HEK293 (cell line): Measurements from ENCODE around the gene CARD11.

Source experiments
- GLIS1 ChIP-seq: fragments of 450-650 bp; formaldehyde crosslinking; IDR thresholded peaks from 2 replicates; pipeline ENCODE4 v1.5.1; 2016; ENCODE audit warnings: missing biosample characterization, missing genetic modification characterization
- KLF10 ChIP-seq: fragments of 450-650 bp; IDR thresholded peaks from 2 replicates; pipeline ENCODE4 v1.5.1; 2018; ENCODE audit warnings: missing biosample characterization, mild to moderate bottlenecking, missing genetic modification characterization
- KLF9 ChIP-seq: fragments of 450-650 bp; formaldehyde crosslinking; IDR thresholded peaks from 2 replicates; pipeline ENCODE4 v1.5.1; 2016; ENCODE audit warnings: missing biosample characterization, missing genetic modification characterization, low read depth
- SCRT2 ChIP-seq: fragments of 450-650 bp; formaldehyde crosslinking; IDR thresholded peaks from 2 replicates; pipeline ENCODE4 v1.5.1; 2016; ENCODE audit warnings: missing biosample characterization, missing genetic modification characterization
- ZEB2 ChIP-seq: fragments of 450-650 bp; formaldehyde crosslinking; IDR thresholded peaks from 2 replicates; pipeline ENCODE4 v1.5.1; 2016; ENCODE audit warnings: missing biosample characterization, missing genetic modification characterization
- ZNF138 ChIP-seq: fragments of 450-650 bp; formaldehyde crosslinking; IDR thresholded peaks from 2 replicates; pipeline ENCODE4 v1.5.1; 2016; ENCODE audit warnings: missing biosample characterization, missing genetic modification characterization, borderline replicate concordance
- ZNF292 ChIP-seq: fragments of 450-650 bp; formaldehyde crosslinking; IDR thresholded peaks from 2 replicates; pipeline ENCODE4 v1.5.1; 2016; ENCODE audit warnings: low read depth, missing biosample characterization, missing genetic modification characterization, borderline replicate concordance
- ZXDB ChIP-seq: fragments of 450-650 bp; formaldehyde crosslinking; IDR thresholded peaks from 2 replicates; pipeline ENCODE4 v1.5.1; 2016; ENCODE audit warnings: missing biosample characterization, missing genetic modification characterization
- TF ChIP-seq, protein P1 (sequence below): fragments of 450-650 bp; formaldehyde crosslinking; IDR thresholded peaks from 2 replicates; pipeline ENCODE4 v1.5.1; 2016; ENCODE audit warnings: missing biosample characterization, missing genetic modification characterization
- TF ChIP-seq, protein P2 (sequence below): fragments of 450-650 bp; formaldehyde crosslinking; IDR thresholded peaks from 2 replicates; pipeline ENCODE4 v1.5.1; 2016; ENCODE audit warnings: missing biosample characterization, missing genetic modification characterization
- TF ChIP-seq, protein P3 (sequence below): fragments of 450-650 bp; formaldehyde crosslinking; IDR thresholded peaks from 2 replicates; pipeline ENCODE4 v1.5.1; 2016; ENCODE audit warnings: missing biosample characterization, missing genetic modification characterization, low read depth
- TF ChIP-seq, protein P4 (sequence below): fragments of 450-650 bp; formaldehyde crosslinking; conservative IDR thresholded peaks from 2 replicates; pipeline ENCODE4 v1.5.1; 2016; ENCODE audit warnings: low read depth, missing biosample characterization, missing genetic modification characterization
- TF ChIP-seq, protein P5 (sequence below): fragments of 450-650 bp; formaldehyde crosslinking; IDR thresholded peaks from 2 replicates; pipeline ENCODE4 v1.5.1; 2016; ENCODE audit warnings: missing biosample characterization, missing genetic modification characterization

DNA sequence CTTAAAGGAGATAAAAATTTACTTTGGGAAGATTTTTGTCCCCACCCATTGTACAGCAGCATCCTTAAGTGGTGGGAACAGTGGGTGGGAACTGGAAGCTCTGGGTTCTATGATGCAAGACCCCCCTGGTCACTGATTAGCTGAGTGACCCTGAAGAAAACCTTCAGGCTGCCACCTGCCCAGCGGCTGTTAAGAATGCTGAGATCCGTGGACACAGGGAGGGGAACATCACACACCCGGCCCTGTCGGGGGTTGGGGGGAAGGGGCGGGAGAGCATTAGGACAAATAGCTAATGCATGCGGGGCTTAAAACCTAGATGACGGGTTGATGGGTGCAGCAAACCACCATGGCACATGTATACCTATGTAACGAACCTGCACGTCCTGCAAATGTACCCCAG is 14.5 kb downstream of the CARD11 start:
- TF ChIP-seq ZXDB (no peak), ZEB2 (tag by site-specific recombination) (no peak), GLIS1 (tag by site-specific recombination) (no peak), ZNF138 (tag by site-specific recombination) (no peak), ZNF292 (tag by site-specific recombination) (no peak), SCRT2 (tag by site-specific recombination) (no peak), KLF9 (no peak), KLF10 (tag by site-specific recombination) (no peak)
- TF ChIP-seq, protein P1, sequence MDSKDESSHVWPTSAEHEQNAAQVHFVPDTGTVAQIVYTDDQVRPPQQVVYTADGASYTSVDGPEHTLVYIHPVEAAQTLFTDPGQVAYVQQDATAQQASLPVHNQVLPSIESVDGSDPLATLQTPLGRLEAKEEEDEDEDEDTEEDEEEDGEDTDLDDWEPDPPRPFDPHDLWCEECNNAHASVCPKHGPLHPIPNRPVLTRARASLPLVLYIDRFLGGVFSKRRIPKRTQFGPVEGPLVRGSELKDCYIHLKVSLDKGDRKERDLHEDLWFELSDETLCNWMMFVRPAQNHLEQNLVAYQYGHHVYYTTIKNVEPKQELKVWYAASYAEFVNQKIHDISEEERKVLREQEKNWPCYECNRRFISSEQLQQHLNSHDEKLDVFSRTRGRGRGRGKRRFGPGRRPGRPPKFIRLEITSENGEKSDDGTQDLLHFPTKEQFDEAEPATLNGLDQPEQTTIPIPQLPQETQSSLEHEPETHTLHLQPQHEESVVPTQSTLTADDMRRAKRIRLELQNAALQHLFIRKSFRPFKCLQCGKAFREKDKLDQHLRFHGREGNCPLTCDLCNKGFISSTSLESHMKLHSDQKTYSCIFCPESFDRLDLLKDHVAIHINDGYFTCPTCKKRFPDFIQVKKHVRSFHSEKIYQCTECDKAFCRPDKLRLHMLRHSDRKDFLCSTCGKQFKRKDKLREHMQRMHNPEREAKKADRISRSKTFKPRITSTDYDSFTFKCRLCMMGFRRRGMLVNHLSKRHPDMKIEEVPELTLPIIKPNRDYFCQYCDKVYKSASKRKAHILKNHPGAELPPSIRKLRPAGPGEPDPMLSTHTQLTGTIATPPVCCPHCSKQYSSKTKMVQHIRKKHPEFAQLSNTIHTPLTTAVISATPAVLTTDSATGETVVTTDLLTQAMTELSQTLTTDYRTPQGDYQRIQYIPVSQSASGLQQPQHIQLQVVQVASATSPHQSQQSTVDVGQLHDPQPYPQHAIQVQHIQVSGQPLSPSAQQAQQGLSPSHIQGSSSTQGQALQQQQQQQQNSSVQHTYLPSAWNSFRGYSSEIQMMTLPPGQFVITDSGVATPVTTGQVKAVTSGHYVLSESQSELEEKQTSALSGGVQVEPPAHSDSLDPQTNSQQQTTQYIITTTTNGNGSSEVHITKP (tag by site-specific recombination) = no peak
- TF ChIP-seq, protein P2, sequence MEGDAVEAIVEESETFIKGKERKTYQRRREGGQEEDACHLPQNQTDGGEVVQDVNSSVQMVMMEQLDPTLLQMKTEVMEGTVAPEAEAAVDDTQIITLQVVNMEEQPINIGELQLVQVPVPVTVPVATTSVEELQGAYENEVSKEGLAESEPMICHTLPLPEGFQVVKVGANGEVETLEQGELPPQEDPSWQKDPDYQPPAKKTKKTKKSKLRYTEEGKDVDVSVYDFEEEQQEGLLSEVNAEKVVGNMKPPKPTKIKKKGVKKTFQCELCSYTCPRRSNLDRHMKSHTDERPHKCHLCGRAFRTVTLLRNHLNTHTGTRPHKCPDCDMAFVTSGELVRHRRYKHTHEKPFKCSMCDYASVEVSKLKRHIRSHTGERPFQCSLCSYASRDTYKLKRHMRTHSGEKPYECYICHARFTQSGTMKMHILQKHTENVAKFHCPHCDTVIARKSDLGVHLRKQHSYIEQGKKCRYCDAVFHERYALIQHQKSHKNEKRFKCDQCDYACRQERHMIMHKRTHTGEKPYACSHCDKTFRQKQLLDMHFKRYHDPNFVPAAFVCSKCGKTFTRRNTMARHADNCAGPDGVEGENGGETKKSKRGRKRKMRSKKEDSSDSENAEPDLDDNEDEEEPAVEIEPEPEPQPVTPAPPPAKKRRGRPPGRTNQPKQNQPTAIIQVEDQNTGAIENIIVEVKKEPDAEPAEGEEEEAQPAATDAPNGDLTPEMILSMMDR (tag by site-specific recombination) = no peak
- TF ChIP-seq, protein P3, sequence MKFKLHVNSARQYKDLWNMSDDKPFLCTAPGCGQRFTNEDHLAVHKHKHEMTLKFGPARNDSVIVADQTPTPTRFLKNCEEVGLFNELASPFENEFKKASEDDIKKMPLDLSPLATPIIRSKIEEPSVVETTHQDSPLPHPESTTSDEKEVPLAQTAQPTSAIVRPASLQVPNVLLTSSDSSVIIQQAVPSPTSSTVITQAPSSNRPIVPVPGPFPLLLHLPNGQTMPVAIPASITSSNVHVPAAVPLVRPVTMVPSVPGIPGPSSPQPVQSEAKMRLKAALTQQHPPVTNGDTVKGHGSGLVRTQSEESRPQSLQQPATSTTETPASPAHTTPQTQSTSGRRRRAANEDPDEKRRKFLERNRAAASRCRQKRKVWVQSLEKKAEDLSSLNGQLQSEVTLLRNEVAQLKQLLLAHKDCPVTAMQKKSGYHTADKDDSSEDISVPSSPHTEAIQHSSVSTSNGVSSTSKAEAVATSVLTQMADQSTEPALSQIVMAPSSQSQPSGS = no peak
- TF ChIP-seq, protein P4, sequence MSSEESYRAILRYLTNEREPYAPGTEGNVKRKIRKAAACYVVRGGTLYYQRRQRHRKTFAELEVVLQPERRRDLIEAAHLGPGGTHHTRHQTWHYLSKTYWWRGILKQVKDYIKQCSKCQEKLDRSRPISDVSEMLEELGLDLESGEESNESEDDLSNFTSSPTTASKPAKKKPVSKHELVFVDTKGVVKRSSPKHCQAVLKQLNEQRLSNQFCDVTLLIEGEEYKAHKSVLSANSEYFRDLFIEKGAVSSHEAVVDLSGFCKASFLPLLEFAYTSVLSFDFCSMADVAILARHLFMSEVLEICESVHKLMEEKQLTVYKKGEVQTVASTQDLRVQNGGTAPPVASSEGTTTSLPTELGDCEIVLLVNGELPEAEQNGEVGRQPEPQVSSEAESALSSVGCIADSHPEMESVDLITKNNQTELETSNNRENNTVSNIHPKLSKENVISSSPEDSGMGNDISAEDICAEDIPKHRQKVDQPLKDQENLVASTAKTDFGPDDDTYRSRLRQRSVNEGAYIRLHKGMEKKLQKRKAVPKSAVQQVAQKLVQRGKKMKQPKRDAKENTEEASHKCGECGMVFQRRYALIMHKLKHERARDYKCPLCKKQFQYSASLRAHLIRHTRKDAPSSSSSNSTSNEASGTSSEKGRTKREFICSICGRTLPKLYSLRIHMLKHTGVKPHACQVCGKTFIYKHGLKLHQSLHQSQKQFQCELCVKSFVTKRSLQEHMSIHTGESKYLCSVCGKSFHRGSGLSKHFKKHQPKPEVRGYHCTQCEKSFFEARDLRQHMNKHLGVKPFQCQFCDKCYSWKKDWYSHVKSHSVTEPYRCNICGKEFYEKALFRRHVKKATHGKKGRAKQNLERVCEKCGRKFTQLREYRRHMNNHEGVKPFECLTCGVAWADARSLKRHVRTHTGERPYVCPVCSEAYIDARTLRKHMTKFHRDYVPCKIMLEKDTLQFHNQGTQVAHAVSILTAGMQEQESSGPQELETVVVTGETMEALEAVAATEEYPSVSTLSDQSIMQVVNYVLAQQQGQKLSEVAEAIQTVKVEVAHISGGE (tag by site-specific recombination) = no peak
- TF ChIP-seq, protein P5, sequence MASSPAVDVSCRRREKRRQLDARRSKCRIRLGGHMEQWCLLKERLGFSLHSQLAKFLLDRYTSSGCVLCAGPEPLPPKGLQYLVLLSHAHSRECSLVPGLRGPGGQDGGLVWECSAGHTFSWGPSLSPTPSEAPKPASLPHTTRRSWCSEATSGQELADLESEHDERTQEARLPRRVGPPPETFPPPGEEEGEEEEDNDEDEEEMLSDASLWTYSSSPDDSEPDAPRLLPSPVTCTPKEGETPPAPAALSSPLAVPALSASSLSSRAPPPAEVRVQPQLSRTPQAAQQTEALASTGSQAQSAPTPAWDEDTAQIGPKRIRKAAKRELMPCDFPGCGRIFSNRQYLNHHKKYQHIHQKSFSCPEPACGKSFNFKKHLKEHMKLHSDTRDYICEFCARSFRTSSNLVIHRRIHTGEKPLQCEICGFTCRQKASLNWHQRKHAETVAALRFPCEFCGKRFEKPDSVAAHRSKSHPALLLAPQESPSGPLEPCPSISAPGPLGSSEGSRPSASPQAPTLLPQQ (tag by site-specific recombination) = no peak
